ENCODE data around the gene KRTAP17-1.

Gene KRTAP17-1

DNA sequence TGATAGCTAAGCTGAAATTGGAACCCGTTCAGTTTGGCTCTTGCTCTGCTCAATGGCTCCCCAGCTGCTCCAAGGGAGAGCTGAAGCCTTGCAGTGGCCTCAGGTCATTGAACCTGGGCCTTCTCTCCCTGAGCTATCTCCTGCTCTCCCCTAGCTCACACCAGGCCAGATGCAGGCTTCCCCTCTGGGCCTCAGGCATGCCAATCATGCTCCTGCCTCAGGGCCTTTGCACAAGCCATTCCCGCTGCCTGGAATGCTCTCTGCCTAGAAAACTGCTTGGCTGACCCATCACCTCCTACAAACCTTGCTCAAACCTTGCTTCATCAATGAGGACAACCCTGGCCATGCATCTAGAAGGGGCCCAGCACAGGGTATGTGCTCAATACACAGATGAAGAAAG, 16.7 kb upstream of the KRTAP17-1 start:
- DNase-seq = no peak

DNA sequence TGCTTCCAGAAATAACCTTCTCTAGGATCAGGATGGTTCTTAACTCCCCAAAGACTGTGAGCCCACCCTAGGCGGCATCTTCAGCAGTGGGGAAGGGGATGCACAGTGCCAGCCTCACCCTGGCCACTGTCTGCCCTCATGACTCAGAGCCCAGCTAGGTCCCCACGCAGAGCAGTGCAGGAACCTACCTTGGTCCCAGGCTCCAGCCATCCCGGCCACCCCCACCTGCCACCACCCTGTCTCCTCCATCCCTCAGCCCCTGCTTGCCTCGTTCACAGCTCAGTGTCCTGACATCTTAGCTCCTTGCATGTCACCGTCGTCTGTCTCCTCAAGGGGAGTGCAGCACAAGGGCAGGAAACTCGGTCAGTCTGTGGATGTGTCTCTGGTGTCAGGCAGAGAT, 16.1 kb upstream of the KRTAP17-1 start:
- no peak for DNase-seq

DNA sequence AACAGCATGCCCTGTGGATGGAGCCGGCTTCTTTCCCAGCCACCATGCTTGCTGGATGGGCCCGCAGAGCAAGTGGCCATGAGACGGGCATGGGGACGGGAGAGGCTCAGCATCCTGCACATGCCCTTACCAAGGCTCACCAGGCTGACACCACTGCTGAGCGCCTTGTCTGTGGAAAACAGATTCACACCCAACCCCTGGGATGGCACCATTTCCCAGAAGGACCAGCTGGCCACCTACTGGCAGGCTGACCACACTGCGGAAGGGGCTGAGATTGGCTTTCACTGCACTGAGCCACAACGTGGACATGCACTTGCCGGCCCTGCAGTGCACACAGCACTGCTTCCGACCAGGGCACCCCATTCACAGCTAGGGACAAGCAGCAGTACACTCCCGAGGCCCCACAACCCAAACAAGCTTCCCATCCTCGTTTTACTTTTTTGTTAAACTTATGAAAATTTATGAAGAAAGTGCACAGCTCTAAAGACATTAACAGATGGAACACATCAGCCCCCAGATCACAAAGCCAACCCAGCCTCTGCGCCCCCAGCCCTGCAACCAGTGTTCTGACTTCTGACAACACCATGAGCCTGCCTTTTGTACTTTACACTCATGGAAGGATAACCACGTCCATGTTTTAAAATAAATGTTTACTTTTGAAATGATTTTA, 13.9 kb upstream of the KRTAP17-1 start:
- DNase-seq = peak in 1 of 2 experiments; percentile 4

DNA sequence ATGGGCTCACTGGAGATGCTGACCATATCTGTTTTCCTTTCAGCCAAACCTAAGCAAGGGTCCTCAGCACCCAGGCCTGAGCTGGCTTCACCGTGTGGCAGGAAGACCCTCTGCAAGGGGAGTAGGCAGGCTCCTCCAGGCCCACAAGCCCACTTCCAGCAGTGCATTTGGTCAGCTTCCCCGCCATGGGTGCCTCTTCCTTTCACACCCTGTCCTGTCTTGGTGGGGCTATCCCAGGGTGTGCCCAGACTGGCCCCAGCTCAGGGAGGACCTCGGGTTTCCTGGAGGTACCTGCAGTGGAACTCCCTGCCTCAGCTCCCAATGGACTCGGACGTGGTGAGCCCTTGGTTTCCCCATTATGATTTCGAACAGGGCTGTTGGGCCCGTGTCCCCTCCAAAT, 12.7 kb upstream of the KRTAP17-1 start:
- DNase-seq = no peak

DNA sequence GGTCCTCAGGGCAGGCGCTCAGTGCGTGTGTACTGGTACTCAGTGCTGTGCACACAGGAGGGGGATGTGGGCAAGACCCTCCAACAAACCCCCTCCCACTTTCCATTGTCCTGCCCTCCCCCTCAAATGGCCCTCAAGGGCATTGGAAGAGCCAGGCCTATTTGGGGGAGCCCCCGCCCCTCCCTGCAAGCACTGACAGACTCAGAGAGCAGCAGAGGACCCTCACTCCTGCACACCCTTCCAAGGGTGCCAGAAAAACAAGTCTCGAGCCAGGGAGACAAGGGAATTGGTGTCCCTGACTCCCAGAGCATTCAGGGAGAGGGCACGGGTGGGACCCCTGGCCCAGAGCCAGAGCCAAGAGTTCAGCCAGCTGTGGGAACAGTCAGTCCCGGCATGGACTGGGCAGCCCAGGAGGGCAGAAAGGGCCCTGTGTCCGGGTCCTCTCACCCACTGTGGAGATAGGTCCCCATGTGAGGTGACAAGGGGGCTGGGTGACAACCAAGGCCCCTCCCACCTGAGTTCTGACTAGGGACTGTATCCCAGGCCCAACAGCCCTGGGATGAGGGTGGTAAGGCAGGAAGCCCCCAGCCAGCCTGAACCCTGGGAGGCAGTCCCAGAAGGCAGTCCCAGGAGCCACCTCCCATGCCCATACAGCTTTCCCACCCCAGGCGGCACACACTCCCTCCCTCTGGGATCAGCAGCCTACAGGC, 12.1 kb upstream of the KRTAP17-1 start:
- no peak for DNase-seq

DNA sequence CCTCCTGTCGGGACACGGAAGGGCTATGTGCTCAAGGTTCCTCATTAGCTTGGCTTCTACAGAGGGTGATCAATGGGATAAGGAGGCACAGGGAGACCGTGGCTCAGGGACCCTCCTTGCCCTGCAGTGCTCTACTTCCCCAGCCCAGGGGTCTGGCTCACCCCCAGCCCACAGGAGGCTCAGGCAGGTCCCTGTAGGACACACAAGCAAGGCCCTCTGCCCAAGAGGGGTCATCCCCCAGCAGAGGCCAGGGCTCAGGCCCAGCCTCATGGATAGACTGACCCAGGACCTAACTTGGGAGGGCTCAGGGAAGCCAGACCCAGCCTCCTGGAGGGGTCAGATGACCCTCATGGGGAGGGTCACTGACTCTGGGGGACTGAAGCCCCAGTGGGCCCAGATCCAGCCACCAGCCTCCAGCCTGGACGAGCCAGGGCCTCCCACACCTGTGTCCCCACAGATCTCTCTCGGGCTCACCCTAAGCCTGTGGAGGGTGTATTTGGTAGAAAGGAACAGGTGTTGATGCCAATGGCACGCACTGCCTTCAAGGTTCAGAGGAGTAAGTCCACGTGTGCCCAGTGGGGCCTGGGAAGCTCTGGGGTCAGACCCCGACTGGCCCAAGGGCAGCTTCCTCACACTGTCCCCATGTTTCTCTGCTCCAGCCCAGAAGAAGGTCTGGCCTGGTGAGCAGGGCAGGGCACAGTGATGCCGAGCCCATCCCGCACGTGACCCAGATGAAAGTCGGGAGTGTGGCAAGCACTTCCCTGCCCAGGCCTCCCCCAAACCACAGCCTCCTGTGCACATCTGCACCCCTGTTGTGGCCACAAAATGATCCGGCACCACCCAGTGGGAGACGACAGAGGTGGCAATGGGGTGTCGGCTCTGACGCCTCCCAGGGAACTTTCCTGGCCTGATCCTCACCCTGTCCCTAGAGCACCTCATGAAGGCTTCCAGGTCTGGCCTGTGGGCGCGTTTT, 10.9 kb upstream of the KRTAP17-1 start:
- DNase-seq = no peak

DNA sequence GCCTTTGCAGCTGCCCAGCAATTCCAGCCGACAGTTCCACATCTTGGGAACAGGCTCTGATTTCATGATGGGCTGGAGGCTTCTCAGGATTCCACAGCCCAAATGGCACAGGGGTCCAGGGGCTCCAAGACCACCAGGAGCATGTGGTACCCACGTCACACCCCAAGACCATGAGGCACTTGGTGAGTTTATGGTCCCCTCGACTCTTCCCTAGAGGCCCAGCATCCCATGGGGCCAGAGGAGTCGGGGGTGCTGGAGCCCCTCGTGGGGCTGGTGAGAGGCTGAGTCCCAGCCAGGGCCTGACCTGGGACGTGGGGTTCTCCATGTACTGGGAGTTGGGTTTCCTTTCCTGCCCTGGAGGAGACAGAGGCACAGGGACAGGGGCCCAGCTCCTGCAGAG, 10.1 kb upstream of the KRTAP17-1 start:
- DNase-seq = no peak

DNA sequence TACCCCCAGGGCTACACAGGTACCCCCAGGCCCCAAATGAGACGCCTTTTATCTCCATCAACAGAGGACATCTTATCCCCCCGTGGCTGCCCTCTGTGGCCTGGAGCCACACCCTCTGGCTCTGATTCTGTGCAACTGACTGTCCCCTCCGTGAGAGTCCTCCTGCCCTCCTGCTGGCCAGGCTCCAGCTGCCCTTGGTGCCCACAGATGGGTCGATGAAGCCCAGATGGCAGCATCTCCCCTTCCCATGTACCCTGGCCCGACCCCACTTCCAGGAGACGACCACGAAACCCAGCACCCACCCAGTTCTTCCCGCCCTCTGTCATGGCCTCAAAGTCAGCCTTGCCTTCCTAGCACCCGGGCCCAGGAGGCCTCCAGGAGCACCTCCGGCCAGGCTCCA, 9.6 kb upstream of the KRTAP17-1 start:
- DNase-seq = no peak

DNA sequence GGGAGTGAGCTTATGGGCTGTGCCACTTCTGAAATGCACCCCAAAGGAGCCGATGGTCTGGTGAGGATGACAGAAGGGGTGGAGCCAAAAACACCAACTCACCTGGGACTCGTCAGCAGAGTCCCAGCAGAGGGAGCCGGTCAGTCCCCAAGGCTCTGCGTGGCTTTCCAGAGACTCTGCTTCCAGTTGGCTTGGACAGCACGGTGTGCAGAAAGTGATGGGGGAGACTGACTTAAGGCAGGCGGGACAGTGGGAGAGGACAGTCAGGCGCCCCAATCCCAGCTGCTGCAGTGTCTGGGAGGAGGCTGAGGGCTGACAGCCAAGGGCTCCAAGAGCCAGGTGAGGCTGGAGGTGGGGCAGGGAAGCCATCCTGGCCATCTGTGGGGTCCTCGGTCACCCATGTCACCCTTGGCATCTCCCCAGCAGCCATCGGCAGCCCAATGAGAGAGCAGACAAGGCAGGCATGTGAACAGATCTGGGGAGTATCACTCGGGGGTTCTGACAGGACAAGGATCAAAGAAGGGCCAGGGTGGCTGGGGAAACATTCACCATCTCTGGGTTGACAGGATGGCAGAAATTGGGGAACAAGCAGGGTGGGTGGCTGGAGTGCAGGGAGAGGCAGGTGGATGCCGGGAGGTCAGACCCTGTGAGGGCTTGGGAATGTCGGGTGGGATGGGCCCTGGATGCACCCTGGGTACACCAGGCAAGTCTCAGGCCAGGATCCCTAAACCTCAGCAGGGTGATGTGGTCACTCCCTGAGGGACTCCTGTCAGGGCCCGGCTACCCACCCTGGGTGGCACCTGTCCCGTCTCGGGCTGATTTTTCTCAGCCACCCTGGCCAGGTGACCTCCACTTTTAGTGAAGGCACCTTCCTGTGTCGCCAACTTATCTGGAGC, 8.9 kb upstream of the KRTAP17-1 start:
- no peak for DNase-seq

DNA sequence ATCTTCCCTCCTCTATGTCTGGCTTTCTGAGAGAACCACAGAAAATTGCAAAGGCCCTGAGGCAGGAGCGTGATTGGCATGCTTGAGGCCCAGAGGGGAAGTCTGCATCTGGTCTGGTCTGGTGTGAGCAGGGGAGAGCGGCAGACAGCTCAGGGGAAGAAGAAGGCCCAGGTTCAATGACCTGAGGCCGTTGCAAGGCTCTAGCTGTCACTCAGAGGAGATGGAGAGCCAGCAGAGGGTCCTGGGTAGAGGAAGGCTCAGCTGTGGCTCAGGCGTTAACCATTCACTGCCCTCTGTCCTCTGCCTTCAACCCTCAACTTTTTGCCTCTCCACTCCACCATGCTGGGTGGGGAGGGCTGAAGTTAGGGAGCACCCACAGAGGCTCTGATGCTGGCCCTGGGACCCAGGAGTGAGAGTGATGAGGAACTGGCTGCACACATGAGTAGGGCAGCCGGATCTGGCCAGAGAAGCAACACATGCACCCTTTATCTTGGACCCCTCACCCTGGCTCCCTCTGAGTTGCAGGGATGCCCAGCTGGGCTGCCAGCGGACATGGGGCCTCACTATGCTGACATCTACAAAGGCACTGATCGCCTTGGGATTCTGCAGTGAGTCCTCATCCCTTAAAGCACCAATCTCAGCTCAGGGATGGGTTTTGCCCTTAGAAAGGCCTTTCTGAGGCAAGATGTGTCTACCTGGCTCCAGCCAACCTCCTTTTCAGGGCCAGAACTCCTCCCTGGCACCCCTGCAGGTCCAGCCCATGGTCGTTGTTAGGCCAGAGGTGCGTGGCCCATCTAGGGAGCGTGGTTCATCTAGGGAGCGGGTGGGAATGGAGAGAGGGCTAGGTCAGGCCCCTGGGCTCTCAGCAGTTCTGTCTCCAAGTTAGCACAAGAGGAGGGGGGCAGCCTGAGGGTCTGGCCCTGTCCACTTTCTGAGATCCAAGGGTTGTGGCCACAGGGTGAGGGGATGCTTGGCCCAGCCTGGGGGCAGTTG, 7.7 kb upstream of the KRTAP17-1 start:
- no peak for DNase-seq

DNA sequence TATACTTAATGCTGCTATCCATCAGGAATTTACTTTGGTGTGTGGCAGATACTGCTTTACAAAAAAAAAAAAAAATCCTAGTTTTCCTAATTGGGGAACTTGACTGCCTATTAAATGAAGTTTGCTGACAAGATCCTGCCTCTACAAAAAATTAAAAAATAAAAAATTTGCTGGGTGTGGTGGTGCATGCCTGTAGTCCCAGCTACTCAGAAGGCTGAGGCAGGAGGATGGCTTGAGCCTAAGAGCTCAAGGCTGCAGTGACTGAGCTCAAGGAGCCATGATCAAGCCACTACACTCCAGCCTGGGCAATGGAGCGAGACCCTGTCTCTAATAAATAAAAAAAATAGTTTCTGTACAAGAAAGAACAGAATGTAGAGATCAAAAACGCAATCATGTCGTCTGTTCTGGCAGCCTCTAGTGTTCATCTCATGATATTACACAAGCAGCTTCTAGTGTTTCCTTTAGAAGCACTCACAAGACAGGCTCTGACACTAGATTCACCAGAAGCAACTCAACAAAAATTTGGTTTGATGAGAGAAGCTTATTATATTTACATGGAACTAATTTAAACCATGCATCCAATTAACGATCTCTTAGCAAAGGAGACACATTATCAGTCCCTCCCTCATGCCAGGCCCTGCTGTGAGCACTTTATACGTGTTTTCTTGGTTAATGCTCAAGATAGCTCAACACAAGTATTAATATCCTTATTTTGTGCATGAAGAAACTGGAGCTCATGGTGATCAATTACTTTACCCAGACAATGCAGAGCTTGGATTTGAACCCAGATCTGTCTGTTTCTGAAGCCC, 6.8 kb upstream of the KRTAP17-1 start:
- DNase-seq = peak in 1 of 2 experiments; percentile 8

DNA sequence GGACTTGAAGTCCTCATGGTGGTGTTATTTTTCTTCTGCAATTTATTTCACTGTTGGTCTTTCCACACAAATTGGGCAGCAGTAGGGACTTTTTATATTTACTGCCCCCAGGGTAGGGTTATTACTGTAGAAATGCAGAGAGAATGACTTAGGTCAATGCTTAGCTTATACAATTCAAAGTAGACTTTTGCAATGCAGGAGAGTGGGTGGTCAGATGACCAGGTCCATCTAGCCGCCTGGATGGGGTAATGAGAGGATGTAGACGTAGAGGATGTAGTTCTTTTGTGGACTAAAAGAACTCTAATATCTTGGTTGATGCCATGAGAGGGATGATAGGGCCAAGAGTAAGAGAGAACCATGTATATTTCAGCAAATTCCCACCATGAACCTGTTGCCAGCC, 2.7 kb upstream of the KRTAP17-1 start:
- DNase-seq = no peak

DNA sequence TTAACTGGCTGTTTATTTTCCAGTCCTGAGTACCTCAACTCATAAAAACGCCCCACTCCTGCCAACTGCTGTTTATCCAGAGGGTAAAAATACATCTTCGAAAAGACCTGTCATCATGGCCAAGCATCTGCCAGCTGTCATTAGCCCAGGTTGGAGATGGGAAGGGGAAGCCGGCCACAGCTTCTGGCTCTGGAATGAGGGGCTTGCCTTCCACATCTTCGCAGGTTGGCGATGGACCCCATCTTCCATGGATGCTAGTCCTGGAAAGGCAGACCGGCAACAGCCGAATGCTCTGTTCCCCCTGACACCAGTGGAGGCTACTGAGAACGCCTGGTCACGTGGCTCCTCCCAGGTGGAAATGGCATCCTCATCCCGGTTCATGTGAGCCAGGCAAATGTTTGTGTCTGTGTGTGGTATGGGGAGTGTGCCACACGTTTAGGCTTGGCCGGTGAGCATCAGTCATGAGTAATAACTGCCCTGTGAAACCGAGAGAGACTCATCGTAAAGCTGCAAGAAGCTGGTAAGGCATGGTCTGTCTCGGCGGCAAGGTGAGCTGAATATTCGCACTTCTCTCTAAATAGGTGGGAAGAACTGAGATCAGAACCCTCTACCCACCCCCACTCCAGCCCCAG, 420 bp upstream of the KRTAP17-1 start:
- DNase-seq = no peak

DNA sequence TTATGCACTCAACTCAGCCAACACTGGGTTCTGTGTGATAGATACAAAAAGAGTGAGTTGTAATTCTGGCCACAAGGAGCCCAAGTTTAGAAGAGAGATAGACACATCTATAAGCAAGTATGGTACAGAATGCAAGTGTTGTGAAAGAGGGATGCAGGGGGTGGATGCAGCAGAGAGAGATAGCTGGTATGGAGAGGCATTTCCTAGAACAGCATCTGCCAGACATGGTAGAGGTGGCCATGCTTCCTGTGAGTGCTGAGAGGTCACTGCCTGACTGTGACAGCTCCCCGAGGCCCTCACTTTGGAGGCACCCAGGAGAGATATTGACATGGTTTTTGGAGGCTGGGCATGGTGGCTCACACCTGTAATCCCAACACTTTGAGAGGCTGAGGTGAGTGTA, 4.4 kb downstream of the KRTAP17-1 start:
- no peak for DNase-seq

DNA sequence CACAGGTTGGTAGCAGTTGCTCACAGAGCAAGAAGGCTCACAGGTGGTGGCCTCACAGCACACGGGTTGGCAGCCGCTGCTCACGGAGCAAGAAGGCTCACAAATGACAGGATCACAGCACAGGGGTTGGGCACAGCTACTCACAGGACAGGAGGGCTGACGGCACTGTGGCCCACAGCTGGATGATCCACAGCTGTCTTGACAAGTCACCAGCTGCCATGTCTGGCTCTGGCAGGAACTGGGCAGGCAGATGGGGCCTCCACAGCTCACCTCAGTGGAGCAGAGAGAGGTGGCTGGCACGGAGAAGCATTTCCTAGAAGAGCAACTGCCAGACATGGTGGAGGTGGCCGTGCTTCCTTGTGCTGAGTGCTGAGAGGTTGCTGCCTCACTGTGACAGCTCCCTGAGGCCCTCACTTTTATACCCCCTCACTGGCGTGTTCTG, 6.6 kb downstream of the KRTAP17-1 start, which contains the start of gene KRTAP16-1:
KRTAP16-1 (minus strand) TSS at position 392 of the 442 bp plus-strand sequence; CDS start at position 336, 56 bp downstream.
- DNase-seq = no peak

DNA sequence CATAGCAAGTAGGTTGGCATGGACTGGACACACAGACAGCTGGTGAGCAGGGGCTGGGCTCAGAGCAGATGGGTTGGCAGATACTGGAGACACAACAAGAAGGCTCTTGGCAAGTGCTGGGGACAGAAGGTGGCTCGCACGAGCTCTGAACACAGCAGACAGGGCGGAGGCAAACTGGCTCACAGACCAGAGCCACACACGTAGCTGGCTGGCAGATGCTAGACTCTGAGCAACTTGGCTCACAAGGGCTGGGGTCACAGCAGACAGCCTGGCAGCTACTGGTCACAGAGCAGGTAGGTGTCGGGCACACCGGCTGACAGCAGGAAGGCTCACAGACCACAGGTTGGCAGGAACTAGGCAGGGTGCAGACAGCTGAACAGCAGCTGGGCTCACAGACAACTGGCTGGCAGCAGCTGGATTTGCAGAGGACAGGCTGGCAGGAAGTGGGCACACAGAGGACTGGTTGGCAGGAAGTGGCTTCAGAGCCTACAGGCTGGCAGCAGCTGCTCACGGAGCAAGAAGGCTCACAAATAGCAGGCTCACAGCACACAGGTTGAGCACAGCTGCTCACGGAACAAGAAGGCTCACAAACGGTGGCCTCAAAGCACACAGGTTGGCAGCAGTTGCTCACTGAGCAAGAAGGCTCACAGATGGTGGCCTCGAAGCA, 7.1 kb downstream of the KRTAP17-1 start:
- DNase-seq = no peak

DNA sequence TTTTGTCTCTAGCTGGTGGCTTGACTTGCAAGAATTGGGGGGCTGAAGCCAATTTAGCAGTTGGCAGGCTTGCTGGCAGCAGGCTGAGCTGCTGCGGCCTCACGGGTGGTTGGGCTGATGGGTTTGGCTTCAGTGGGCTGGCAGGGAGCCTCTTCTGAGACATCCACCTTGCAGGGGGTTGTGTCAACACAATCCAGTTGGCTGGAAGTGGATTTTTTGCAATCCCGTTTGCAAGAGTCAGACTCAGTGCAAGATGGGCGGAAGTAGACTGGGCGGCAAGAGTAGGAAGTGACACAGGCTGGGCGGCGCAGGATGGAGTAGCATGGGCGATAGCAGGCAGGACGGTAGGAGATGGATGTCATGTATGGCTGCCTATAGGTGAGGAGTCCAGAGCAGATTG, 7.9 kb downstream of the KRTAP17-1 start:
- DNase-seq = no peak

DNA sequence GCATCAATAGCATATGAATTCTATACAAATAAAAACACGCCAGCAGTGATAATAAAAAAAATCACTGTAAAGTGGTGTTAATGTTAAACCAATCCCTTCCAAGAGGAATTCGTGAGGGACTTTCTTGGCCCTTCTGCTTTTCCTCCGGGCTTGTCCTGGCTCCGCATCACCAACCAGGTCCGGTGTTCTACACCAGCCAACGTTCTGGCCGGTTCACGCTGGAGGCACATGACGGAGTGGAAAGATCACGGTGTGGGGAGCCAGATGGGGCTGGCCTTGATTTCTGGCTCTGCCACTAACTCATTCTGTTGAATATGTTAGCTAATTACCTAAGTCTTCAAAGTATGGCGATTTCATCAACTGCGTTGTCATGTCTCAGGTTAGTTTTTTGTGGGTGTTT, 11.4 kb downstream of the KRTAP17-1 start:
- no peak for DNase-seq

DNA sequence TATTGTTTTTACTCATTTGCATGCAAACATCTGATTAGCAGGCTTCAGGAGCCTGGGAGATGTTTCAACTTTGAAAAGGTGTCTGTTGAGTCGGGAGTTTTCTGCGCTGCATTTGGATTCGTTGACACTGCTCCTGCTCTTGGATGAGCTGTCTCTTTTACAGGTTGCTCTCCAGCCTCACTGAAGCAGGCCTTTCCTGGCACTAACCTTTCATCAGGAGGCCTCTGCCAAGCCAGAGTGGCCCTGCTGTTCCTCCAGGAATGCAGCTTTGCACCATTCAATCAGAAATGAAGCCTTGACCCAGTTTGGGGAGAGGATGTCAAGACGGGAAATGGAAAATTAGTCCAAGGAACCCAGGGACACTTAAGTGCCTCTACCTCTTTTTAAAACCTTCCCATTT, 12.5 kb downstream of the KRTAP17-1 start:
- no peak for DNase-seq

Measured in NCI-H524 (cell line).